Cardiac septum (tissue), 1 donor: Measurements from ENCODE around the gene DDX25. TPM values are rescaled to one million over a fixed set of nuclear protein-coding genes. Genes with fewer than 3 reads are reported as not detected.
"Not testable (repeated sequence)": the region's sequence is repeated elsewhere in the genome, so short reads cannot be mapped to it uniquely, and the experiment has no call there.

Source experiments
- DNase-seq: peaks from one replicate; pipeline ENCODE4 v3.0.0-alpha.2; 2020; ENCODE audit warnings: low spot score
- intact Hi-C: fragments of 100-400 bp; cut with DNase I; formaldehyde crosslinking; loops from one replicate; pipeline ENCODE4 v1.14.0; 2022
- long read RNA-seq: library from polyadenylated mRNA; unstranded; transcript quantifications from one replicate; pipeline ENCODE4 v2.0.0, GENCODE V29; 2021
- total RNA-seq: library from RNA; stranded (reverse); fragmentation: NEBNext Ultra II Directional; extraction: Animal tissue kit (Norgen Biotek cat#: 25700); gene quantifications from one replicate; pipeline ENCODE4 v1.2.1, GENCODE V29; 2021
- donor health status: DM: no; HTN: no; CAD: no.

The DDX25 gene
- total RNA-seq, result not detected
- long read RNA-seq, result 0 reads

DNA sequence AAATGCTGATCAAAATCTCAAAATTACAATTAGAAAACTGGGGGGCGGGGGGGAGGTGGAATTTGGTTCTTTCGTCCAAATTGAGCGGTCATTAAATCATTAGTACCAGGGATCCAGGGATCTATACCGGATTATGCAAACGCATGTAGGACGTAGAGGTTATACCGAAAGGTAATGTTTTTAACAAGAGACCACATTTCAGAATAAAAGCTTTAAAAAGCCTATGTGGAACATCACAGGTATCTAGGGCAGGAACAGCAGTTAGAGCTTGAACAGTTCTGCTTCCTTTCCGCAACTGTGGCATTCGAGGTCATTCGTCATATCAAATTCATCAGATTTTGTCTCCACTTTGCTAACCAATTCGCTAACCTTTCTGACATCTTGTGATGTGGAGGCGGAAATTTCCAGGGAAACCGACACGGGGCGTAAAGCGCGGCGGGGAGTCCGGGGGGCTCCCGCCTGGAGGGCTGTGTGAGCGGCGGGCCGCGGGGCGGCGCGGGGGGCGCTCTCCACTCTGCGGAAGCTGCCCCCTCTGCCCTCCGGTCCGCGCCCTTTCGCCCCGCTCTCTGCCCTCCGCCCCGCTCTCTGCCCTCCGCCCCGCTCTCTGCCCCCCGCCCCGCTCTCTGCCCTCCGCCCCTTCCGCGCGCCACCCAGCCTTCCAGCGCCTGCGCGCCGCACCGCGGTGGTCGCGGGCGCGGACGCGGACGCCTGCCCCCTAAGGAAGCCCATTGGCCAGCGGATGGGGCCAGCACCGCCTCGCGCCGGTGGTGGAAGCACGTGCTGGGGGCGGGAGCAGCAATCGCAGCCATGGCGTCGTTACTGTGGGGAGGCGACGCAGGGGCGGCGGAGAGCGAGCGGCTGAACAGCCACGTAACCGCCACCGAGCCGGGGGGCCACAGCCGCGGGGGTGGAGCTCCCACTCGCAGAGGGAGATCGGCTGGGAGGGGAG is at the start of gene DDX25:
TSS of gene DDX25 (plus strand) at position 798 of the 949 bp plus-strand sequence. CDS start at position 808, 10 bp downstream.
- no peak for DNase-seq
- intact Hi-C loops, result loop anchor here (2.0 kb wide), 1 partner anchor 17 kb away; the partner anchor contains the start of gene HYLS1

DNA sequence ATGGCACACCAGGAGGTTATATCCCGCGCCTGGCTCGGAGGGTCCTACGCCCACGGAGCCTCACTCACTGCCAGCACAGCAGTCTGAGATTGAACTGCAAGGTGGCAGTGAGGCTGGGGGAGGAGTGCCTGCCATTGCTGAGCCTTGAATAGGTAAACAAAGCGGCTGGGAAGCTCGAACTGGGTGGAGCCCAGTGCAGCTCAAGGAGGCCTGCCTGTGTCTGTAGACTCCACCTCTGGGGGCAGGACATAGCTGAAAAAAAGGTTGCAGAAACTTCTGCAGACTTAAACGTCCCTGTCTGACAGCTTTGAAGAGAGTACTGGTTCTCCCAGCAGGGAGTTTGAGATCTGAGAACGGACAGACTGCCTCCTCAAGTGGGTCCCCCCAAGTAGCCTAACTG is 46.6 kb upstream of the DDX25 start:
- DNase-seq, intact Hi-C loops: not testable (repeated sequence)

DNA sequence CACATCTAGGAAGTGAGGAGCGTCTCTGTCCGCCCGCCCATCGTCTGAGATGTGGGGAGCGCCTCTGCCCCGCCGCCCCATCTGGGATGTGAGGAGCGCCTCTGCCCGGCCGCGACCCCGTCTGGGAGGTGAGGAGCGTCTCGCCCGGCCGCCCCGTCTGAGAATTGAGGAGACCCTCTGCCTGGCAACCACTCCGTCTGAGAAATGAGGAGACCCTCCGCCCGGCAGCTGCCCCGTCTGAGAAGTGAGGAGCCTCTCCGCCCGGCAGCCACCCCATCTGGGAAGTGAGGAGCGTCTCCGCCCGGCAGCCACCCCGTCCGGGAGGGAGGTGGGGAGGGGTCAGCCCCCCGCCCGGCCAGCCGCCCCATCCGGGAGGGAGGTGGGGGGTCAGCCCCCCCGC is 41.5 kb upstream of the DDX25 start:
- DNase-seq, intact Hi-C loops: not testable (repeated sequence)

DNA sequence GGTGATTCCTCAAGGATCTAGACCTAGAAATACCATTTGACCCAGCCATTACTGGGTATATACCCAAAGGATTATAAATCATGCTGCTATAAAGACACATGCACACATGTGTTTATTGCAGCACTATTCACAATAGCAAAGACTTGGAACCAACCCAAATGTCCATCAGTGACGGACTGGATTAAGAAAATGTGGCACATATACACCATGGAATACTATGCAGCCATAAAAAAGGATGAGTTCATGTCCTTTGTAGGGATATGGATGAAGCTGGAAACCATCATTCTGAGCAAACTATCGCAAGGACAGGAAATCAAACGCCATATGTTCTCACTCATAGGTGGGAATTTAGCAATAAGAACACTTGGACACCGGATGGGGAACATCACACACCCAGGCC is 39.0 kb upstream of the DDX25 start:
- DNase-seq, intact Hi-C loops: not testable (repeated sequence)

DNA sequence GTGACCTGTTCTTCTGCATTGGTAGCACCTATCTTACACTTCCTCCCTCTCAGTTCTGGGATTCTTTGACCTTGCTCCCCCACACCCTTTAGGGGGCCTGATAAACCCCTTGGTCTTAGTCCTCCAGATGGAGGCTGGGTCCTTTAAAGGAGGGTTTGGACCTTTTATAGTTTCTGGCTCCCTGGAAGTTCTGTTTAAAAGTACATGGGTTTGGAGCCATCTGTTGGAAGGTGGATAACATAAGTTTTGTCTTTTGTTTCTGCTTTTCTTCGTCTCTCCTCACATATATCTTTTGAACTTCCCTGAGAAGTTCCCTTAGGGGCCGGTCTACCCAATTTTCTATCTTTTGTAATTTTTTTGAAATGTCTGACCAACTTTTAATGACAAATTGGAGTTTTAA is 34.8 kb upstream of the DDX25 start:
- no peak for DNase-seq
- intact Hi-C loops, result no loop called here

DNA sequence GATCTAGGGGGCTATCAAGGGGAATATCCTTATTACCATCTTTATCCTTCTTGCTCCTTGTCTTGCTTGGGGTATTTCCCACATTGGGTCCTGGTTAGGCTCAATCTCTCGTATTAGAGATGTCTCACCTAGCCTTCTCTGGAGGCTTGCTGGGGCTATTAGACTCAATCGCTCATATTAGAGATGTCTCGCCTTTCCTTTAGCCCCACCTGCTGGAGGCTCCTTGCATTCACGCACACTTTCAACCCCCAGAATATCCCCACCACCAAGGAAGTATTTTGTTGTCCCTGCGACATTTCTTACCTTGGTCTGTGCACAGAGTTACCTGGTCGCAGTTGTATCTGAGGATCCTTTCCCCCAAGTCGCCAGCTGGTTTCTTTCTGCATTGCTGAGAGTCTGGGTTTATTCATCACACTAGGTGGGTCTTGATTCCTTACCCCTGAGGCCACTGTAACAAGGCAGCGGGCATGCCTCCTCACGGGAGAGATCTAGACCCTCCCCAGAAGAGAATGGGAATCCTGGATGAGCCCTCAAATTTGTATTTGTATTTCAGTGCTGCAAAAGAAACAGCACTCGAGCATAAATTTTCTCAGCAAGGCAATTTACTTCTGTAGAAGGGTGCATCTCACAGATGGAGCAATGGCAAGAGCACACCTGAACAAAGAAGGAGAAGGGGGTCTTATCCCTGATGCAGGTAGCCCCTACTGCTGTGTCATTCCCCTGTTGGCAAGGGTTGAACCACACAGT is 32.7 kb upstream of the DDX25 start:
- intact Hi-C loops, result loop anchor here (5.0 kb wide), 1 partner anchor 244 kb away; the partner anchor contains the start of gene CHEK1
- no peak for DNase-seq

DNA sequence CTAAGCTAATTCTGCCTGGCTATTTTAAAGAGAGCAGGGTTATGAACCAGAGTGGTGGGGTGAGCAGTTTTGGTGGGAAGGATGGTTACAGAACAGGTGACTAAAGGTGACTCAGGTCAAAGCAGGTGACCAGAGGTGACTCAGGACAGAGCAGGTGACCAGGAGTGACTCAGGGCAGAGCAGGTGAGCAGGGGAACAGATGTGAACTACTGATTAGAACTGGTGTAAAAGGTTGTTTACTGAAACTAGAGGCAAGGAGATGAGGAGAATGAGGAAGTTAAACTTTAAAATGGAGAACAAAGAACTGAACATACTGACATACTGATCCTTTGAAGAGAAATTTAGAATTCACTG is 32.2 kb upstream of the DDX25 start:
- DNase-seq, result no peak
- intact Hi-C loops, result loop anchor here (5.0 kb wide), 1 partner anchor 245 kb away; the partner anchor contains the start of gene CHEK1

DNA sequence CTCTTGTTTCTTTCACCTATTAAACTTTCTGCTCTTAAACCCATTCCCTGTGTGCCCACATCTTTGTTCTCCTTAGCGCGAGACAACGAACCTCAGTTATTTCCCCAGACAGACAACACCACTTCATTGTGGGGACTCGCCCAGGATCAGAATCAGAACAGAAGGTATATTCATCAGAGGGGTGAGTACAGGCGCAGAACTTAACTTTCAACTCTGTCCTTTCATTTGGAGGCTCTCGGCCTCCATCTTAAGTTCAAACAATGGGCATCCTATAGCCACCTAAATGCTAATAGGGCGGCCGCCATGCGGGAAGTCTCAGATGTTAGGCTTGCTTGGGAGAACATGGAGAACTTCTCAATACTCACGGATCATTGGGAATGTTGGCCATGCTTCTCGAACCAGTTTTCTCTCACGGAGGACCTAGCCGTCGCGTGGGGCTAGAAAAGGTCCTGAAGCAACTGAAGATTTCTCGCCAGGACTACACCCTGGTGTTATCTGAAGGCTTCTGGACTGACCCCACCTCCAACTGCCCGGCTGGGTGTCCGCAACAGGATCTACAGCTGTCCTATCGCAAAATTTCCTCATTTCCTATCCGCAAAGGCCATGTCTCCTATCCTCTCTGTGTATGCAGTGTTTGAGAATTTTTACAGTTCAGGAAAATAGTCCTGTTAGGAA is 30.3 kb upstream of the DDX25 start:
- no peak for DNase-seq

DNA sequence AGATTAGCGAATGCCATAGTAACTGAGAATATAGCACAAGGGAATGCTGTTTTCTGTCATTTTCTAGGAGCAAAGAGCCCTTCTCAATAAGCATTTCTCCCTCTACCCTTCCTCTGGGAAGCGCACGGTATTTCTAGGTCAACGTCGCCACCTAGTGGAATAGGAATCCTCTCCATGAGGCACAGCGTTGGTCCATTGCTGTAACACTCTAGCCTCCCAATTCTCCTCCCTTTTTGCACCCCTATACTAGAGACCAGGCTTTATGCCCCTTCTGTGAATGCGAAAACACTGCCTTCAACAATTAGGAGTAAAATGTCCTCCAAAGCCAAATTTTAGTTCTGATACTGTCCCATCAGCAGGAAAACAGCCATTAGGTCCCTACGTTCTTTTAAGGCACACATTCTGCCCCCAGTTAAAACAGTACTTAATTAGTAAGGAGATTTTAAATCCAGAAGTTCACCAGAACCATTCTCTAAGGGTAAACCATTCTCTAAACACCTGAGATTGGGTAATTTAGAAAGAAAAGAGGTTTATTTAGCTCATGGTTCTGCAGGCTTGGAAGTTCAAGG is 29.7 kb upstream of the DDX25 start:
- DNase-seq, result no peak
- intact Hi-C loops, result loop anchor here (5.0 kb wide), 1 partner anchor 247 kb away; the partner anchor contains the start of gene CHEK1

More for the DNA sequence above, 30.3 kb upstream of the DDX25 start:
- intact Hi-C loops, result loop anchor here (5.0 kb wide), 1 partner anchor 247 kb away; the partner anchor contains the start of gene CHEK1

DNA sequence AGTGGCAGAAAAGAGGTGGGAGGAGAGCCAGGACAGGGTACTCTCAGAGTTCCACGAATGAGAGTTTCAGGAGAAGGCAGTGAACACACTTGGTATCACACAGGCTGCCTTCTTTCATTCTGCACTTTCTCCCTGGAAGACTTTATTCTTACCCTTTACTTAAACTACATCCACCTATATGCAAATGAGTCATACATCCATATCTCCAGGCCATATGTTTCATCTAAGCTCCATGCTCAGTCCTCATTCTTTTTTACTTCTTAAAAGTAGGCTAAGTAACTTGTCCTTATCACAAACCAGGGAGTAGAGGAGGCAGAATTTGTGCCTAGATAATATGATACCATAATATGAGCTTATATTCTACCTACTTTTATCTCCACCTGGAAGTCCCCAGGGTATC is 23.0 kb upstream of the DDX25 start:
- intact Hi-C loops, result loop anchor here (10.0 kb wide), 1 partner anchor 926 kb away; the partner anchor contains the start of gene CCDC15
- no peak for DNase-seq

DNA sequence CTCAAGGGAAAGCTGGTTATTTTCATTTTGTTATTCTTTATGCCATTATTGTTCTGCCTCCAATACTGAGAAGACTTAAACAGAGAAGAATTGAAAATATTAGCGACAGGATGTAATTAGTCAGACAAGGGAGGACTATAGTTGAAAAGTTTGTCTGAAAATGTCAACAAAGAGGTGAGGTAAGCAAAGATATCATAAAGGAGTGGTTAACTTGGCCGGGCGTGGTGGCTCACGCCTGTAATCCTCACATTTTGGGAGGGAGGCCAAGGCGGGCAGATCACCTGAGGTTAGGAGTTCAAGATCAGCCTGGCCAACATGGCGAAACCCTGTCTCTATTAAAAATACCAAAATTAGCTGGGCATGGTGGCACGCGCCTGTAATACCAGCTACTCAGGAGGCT is 20.9 kb upstream of the DDX25 start:
- intact Hi-C loops, result loop anchor here (10.0 kb wide), 1 partner anchor 929 kb away; the partner anchor contains the start of gene CCDC15
- no peak for DNase-seq

DNA sequence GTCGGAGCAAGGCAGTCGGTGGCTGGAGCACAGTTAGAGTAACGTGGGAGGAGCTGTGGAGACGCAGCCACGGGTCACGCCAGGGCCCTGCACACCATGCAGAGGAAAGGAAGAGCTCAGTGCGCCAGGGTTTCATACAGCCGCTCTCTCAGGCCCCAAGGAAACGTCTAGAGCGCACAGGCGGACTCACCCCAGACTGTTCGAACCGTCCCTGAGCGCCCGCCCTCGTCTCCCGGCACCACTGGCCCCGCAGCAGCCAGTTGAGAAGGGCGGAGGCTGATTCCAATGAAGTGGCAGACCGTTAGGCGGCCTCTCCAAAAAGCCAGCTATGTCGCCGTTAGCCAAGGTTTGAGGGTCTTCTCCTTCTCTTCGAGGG is 17.3 kb upstream of the DDX25 start:
- no peak for DNase-seq
- intact Hi-C loops, result loop anchor here (2.0 to 10.0 kb wide), 2 partner anchors 16 to 932 kb away; partner anchors contain the start of genes CCDC15 and PUS3

DNA sequence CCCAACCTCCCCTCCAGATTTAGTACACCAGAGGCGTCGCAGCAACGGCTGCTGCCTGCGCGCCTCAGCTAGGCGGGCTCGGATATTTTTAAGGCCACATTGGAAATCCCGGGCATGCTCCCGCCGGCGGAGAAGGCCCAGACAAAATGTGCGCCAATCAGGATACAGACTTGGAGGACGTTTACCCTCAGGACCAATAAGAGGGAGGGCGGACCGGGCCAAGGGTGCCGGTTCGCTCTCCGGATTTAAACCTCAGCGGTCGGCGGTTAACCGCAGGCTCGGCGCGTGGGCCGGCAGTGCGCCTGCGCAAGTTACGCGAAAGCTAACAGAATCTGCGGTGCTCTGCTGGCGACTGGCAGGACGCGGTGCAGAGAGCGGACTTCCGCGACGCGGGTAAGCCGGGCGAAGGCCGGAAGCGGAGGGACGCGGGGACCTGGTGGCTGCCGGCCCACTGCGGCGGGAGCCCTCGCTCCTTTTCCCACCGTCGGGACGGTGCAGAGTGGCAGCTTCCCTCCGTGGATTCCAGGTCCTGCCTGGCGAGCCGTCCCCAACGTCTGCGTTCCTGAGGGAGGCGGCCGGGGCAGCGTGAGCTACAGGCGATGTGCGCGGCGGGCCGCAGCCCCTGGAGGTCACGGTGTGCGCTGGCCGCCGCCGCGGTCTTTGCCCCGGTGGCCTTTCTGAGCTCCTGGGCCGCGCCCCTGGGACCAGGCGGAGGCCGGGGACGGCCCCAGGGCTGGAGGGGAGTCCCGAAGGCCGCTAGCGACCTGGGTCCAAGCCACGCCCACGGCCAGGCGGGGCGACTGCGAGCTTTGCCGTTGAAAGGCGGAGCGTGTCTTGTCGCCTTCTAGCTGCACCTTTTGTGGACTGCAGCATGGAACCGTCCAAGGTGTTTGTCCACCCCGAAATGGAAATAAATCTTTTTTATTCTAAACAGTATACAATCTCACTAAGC is 16.7 kb upstream of the DDX25 start, which contains the start of gene HYLS1:
TSS of gene HYLS1 (plus strand) at position 296 of the 952 bp plus-strand sequence. CDS start 11,701 bp downstream, outside the sequence.
- intact Hi-C loops, result loop anchor here (2.0 to 10.0 kb wide), 2 partner anchors 15 to 933 kb away; partner anchors contain the start of genes CCDC15 and PUS3
- DNase-seq, result peak; percentile 96

DNA sequence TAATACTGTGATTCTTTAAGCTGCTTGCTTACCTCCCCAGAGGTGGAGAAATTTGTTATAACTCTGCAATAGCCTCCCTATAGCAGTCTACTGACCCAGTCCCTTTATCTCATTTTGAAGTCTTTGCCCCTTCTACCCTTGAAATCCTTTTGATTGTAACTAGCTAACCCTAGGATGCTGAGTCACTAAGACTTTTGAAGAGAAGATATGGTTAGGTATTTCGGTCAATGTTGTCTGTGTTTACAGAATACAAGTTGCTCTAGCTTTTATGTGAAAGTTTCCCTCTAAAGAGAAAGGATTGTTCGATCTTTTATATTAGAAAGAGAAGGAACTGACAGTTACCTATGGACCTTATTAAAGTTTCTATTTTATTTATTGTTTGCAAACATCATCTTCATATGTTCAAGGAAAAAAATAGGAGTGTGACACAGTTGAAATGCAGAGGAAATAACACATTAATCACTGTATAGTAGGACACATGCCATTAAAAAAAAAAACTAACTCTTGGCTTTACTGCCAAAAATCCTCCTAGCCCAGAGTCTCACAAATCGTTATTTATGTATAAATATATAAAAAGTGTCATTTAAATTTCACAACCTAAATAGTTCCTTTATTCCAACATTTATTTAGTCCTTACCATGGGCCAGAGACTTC is 13.7 kb upstream of the DDX25 start:
- no peak for DNase-seq
- intact Hi-C loops, result no loop called here

DNA sequence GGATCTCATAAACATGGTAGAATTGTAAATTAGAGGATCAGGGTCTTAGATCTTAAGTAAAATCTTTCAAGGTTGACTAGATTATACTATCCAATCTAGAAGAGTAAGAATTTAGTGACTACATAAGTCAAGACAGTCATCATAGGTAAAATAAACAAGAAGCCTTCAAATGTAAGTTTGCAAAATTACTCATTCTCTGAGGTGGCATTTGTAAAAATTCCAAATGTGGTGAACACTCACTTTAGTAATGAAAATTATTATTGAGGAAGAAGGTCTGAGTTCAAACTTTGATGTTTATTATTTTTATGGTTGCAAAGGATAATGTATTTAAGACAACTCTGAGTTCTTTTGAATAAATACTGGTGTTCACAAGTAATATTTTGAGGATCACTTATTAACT is 12.2 kb upstream of the DDX25 start:
- no peak for DNase-seq
- intact Hi-C loops, result no loop called here

DNA sequence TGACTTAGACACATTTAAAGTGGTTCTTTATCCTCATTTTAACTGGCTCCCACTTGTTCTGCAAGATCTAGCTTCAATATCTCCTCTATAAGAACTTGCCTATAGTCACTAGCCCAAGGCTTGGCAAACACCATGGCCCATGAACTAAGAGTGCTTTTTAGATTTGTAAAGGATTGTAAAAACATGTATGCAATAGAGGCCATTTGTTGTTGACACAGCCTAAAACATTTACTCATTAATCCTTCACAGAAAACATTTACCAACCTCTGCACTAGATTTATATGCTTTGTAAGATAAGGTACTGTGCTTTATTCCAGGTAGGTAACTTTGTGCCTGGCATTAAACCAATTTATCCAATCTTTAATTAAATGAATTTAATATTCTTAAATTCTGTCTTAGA is 11.3 kb upstream of the DDX25 start:
- intact Hi-C loops, result no loop called here
- no peak for DNase-seq

DNA sequence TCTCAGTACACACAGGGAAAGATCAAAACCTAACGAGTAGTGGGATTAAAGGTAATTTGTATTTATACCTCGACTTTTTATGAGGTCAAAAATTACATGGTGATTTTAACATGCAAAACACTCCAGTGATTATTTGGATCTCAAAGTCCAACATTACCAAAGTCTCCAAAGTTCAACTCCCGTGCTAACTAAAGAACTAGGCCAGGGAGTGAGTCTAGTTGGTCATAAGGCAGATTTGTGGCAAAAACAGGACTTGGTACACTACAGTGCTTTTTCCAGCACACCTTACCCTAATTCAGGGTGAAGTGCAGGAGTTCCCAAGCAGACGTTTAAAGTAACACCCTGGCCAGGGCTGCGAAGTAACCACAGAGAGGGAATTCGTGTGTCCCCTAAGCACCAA is 2.4 kb upstream of the DDX25 start:
- no peak for DNase-seq
- intact Hi-C loops, result loop anchor here (2.0 kb wide), 1 partner anchor 15 kb away; the partner anchor contains the start of gene HYLS1
